HCEC 1CT (cell line): ENCODE data around the gene VAMP1.
"Not testable (repeated sequence)": the region's sequence is repeated elsewhere in the genome, so short reads cannot be mapped to it uniquely, and the experiment has no call there.

ENCODE experiments used
- DNase-seq: peaks from one replicate; pipeline ENCODE4 v3.0.0-alpha.2; 2017

The VAMP1 gene

GRCh38 chr12:6470375-6471163, at the start of gene VAMP1:
VAMP1 (minus strand) TSS chr12:6470677; CDS start chr12:6470531, 146 bp downstream.
- DNase-seq = peak; percentile 98

- DNase-seq = no peak
Measured at GRCh38 chr12:6520186-6520585, 49.7 kb upstream of the VAMP1 start.

GRCh38 chr12:6508087-6508486, 37.6 kb upstream of the VAMP1 start:
- DNase-seq = no peak

- DNase-seq = no peak
Measured at GRCh38 chr12:6507102-6507998, 36.9 kb upstream of the VAMP1 start.

- DNase-seq = no peak
Measured at GRCh38 chr12:6500466-6500865, 30.0 kb upstream of the VAMP1 start.

- not testable (repeated sequence) for DNase-seq
Measured at GRCh38 chr12:6497291-6497690, 26.8 kb upstream of the VAMP1 start.

- peak; percentile 19 for DNase-seq
Measured at GRCh38 chr12:6494968-6495367, 24.5 kb upstream of the VAMP1 start.

GRCh38 chr12:6494258-6494743, 23.8 kb upstream of the VAMP1 start:
- DNase-seq = no peak

- peak; percentile 98 for DNase-seq
Measured at GRCh38 chr12:6493497-6494257, 23.2 kb upstream of the VAMP1 start, which contains the start of gene NCAPD2. NCAPD2 (plus strand) TSS chr12:6494102; CDS start chr12:6495099, 997 bp downstream.

- peak; percentile 94 for DNase-seq
Measured at GRCh38 chr12:6492838-6493496, 22.5 kb upstream of the VAMP1 start, which contains the start of gene MRPL51. MRPL51 (minus strand) TSS chr12:6493262; CDS start chr12:6493136, 126 bp downstream.

- not testable (repeated sequence) for DNase-seq
Measured at GRCh38 chr12:6490673-6491072, 20.2 kb upstream of the VAMP1 start.

- no peak for DNase-seq
Measured at GRCh38 chr12:6489449-6489848, 19.0 kb upstream of the VAMP1 start.

- DNase-seq = no peak
Measured at GRCh38 chr12:6488240-6488639, 17.8 kb upstream of the VAMP1 start.

- no peak for DNase-seq
Measured at GRCh38 chr12:6478416-6478815, 7.9 kb upstream of the VAMP1 start.

GRCh38 chr12:6477601-6478377, 7.3 kb upstream of the VAMP1 start:
- DNase-seq = not testable (repeated sequence)

- peak; percentile 68 for DNase-seq
Measured at GRCh38 chr12:6476489-6476888, 6.0 kb upstream of the VAMP1 start.

GRCh38 chr12:6475233-6475975, 4.9 kb upstream of the VAMP1 start:
- DNase-seq = not testable (repeated sequence)

GRCh38 chr12:6472491-6472890, 2.0 kb upstream of the VAMP1 start:
- DNase-seq = no peak

- peak; percentile 54 for DNase-seq
Measured at GRCh38 chr12:6471989-6472360, 1.5 kb upstream of the VAMP1 start.

- DNase-seq = no peak
Measured at GRCh38 chr12:6469609-6470374, 685 bp downstream of the VAMP1 start.
